HepG2 (cell line): ENCODE results near the gene TRIM69. TPM values are rescaled to one million over a fixed set of nuclear protein-coding genes. Genes with fewer than 3 reads are reported as not detected.

Experiments
- AGO2 ChIP-seq: fragments of 200-400 bp; formaldehyde crosslinking; optimal IDR thresholded peaks from 2 replicates; pipeline ENCODE3; 2017; ENCODE audit warnings: mild to moderate bottlenecking, low read depth, low read length, moderate library complexity
- HMG20A ChIP-seq: IDR thresholded peaks from 2 replicates; pipeline ENCODE4 v1.6.1; 2016; ENCODE audit warnings: borderline replicate concordance
- HNRNPH1 ChIP-seq: fragments of 200-400 bp; formaldehyde crosslinking; optimal IDR thresholded peaks from 2 replicates; pipeline ENCODE3; 2017; ENCODE audit warnings: mild to moderate bottlenecking, low read depth, low read length
- JDP2 ChIP-seq: sonication (generic); formaldehyde crosslinking; IDR thresholded peaks from 2 replicates; pipeline ENCODE4 v1.8.1; 2022; ENCODE audit warnings: missing genetic modification reagents, borderline replicate concordance
- KDM2A ChIP-seq: sonication (generic); formaldehyde crosslinking; IDR thresholded peaks from 2 replicates; pipeline ENCODE4 v1.4.0; 2020; ENCODE audit warnings: low read depth, missing genetic modification reagents, borderline replicate concordance
- KDM5A ChIP-seq: fragments of 200-600 bp; sonication (generic); IDR thresholded peaks from 2 replicates; pipeline ENCODE4 v1.7.0; 2018; ENCODE audit warnings: antibody characterized with exemption, mild to moderate bottlenecking, low read length, borderline replicate concordance
- MEF2D ChIP-seq: sonication (generic); formaldehyde crosslinking; IDR thresholded peaks from 2 replicates; pipeline ENCODE4 v1.5.1; 2020; ENCODE audit warnings: mild to moderate bottlenecking, missing genetic modification reagents
- PLRG1 ChIP-seq: fragments of 450-650 bp; conservative IDR thresholded peaks from 2 replicates; pipeline ENCODE4 v1.6.1; 2016
- RARA ChIP-seq: IDR thresholded peaks from 2 replicates; pipeline ENCODE4 v1.6.1; 2016; ENCODE audit warnings: missing genetic modification reagents, missing compliant biosample characterization
- SMYD3 ChIP-seq: sonication (generic); formaldehyde crosslinking; IDR thresholded peaks from 2 replicates; pipeline ENCODE4 v1.8.1; 2023; ENCODE audit warnings: mild to moderate bottlenecking, missing genetic modification reagents
- ZFP1 ChIP-seq: IDR thresholded peaks from 2 replicates; pipeline ENCODE4 v1.6.1; 2016
- ZNF121 ChIP-seq: sonication (generic); formaldehyde crosslinking; IDR thresholded peaks from 2 replicates; pipeline ENCODE4 v1.5.0; 2020; ENCODE audit warnings: mild to moderate bottlenecking, missing genetic modification reagents
- ZNF17 ChIP-seq: sonication (generic); formaldehyde crosslinking; IDR thresholded peaks from 2 replicates; pipeline ENCODE4 v1.5.0; 2020; ENCODE audit warnings: mild to moderate bottlenecking, missing genetic modification reagents
- ZNF333 ChIP-seq: sonication (generic); formaldehyde crosslinking; IDR thresholded peaks from 2 replicates; pipeline ENCODE4 v1.4.0; 2020; ENCODE audit warnings: mild to moderate bottlenecking, missing genetic modification reagents, borderline replicate concordance
- ZNF441 ChIP-seq: sonication (generic); formaldehyde crosslinking; IDR thresholded peaks from 2 replicates; pipeline ENCODE4 v1.7.0; 2021; ENCODE audit warnings: missing genetic modification reagents, borderline replicate concordance
- polyA plus RNA-seq, 8 experiments: library from polyadenylated mRNA; depleted of rRNA in 3 of 8; stranded (reverse) in 7 of 8; unstranded in 1 of 8; fragments of >200 nt; fragmentation: Illumina TruSeq in 4 of 8; extraction: Trizol in 4 of 8; gene quantifications; 2 replicates each; pipeline versions ENCODE4 v1.2.1 to v1.2.3, GENCODE V29; 2011 to 2016; ENCODE audit warnings: low read depth in 4 of 8, missing spikeins in 1 of 8, mixed read lengths in 1 of 8; ENCODE audit not compliant: insufficient read depth in 1 of 8
- total RNA-seq, 5 experiments: library from RNA; depleted of rRNA; stranded (reverse); fragments of >200 nt; fragmentation: Illumina TruSeq; extraction: Trizol; gene quantifications; 2 replicates each; pipeline ENCODE4 v1.2.3, GENCODE V29; 2016; ENCODE audit warnings: low read depth in 1 of 5
- TF ChIP-seq, protein P1 (sequence below): sonication (generic); formaldehyde crosslinking; IDR thresholded peaks from 2 replicates; pipeline ENCODE4 v1.5.0; 2020; ENCODE audit warnings: missing genetic modification reagents
- TF ChIP-seq, protein P2 (sequence below): sonication (generic); formaldehyde crosslinking; IDR thresholded peaks from 2 replicates; pipeline ENCODE4 v1.5.0; 2020; ENCODE audit warnings: mild to moderate bottlenecking, missing genetic modification reagents, moderate library complexity
- TF ChIP-seq, protein P3 (sequence below): sonication (generic); formaldehyde crosslinking; IDR thresholded peaks from 2 replicates; pipeline ENCODE4 v1.8.0; 2022; ENCODE audit warnings: missing genetic modification reagents, mild to moderate bottlenecking, borderline replicate concordance
- TF ChIP-seq, protein P4 (sequence below): sonication (generic); formaldehyde crosslinking; IDR thresholded peaks from 2 replicates; pipeline ENCODE4 v1.4.0; 2020; ENCODE audit warnings: missing genetic modification reagents, borderline replicate concordance
- TF ChIP-seq, protein P5 (sequence below): sonication (generic); formaldehyde crosslinking; IDR thresholded peaks from 2 replicates; pipeline ENCODE4 v1.4.0; 2020; ENCODE audit warnings: missing genetic modification reagents

TRIM69 gene
- total and polyA plus RNA-seq, 2 of the 13 experiments (the other 11 are each of a cell fraction or from before 2014, with no cell fraction given): 2.6 to 3.2 TPM

DNA sequence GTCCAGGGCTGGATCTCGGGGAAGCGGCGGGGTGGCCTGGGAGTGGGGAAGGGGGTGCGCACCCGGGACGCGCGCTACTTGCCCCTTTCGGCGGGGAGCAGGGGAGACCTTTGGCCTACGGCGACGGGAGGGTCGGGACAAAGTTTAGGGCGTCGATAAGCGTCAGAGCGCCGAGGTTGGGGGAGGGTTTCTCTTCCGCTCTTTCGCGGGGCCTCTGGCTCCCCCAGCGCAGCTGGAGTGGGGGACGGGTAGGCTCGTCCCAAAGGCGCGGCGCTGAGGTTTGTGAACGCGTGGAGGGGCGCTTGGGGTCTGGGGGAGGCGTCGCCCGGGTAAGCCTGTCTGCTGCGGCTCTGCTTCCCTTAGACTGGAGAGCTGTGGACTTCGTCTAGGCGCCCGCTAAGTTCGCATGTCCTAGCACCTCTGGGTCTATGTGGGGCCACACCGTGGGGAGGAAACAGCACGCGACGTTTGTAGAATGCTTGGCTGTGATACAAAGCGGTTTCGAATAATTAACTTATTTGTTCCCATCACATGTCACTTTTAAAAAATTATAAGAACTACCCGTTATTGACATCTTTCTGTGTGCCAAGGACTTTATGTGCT, 24.5 kb upstream of the TRIM69 start (continued):
- TF ChIP-seq, protein P1, sequence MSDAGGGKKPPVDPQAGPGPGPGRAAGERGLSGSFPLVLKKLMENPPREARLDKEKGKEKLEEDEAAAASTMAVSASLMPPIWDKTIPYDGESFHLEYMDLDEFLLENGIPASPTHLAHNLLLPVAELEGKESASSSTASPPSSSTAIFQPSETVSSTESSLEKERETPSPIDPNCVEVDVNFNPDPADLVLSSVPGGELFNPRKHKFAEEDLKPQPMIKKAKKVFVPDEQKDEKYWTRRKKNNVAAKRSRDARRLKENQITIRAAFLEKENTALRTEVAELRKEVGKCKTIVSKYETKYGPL (CRISPR knock-in tag): no peak
- TF ChIP-seq ZNF333 (CRISPR knock-in tag) (0 out of 2 replicates have a peak, but pooled peaks have one; percentile 5), ZFP1 (CRISPR knock-in tag) (no peak), RARA (CRISPR knock-in tag) (0 out of 2 replicates have a peak, but pooled peaks have one; percentile 2), PLRG1 (no peak), JDP2 (CRISPR knock-in tag) (no peak), KDM5A (peak; percentile 42; the same call in 1 of the 2 replicates), ZNF17 (CRISPR knock-in tag) (no peak), ZNF121 (0 out of 2 replicates have a peak, but pooled peaks have one; percentile 49), AGO2 (peak; percentile 90), HNRNPH1 (no peak), ZNF441 (CRISPR knock-in tag) (no peak), HMG20A (CRISPR knock-in tag) (no peak), SMYD3 (CRISPR knock-in tag) (peak; percentile 81), MEF2D (no peak; the same call in 1 of the 2 replicates), KDM2A (CRISPR knock-in tag) (no peak)
- TF ChIP-seq, protein P2, sequence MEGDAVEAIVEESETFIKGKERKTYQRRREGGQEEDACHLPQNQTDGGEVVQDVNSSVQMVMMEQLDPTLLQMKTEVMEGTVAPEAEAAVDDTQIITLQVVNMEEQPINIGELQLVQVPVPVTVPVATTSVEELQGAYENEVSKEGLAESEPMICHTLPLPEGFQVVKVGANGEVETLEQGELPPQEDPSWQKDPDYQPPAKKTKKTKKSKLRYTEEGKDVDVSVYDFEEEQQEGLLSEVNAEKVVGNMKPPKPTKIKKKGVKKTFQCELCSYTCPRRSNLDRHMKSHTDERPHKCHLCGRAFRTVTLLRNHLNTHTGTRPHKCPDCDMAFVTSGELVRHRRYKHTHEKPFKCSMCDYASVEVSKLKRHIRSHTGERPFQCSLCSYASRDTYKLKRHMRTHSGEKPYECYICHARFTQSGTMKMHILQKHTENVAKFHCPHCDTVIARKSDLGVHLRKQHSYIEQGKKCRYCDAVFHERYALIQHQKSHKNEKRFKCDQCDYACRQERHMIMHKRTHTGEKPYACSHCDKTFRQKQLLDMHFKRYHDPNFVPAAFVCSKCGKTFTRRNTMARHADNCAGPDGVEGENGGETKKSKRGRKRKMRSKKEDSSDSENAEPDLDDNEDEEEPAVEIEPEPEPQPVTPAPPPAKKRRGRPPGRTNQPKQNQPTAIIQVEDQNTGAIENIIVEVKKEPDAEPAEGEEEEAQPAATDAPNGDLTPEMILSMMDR: no peak
- TF ChIP-seq, protein P3, sequence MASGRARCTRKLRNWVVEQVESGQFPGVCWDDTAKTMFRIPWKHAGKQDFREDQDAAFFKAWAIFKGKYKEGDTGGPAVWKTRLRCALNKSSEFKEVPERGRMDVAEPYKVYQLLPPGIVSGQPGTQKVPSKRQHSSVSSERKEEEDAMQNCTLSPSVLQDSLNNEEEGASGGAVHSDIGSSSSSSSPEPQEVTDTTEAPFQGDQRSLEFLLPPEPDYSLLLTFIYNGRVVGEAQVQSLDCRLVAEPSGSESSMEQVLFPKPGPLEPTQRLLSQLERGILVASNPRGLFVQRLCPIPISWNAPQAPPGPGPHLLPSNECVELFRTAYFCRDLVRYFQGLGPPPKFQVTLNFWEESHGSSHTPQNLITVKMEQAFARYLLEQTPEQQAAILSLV (CRISPR knock-in tag): no peak
- TF ChIP-seq, protein P4, sequence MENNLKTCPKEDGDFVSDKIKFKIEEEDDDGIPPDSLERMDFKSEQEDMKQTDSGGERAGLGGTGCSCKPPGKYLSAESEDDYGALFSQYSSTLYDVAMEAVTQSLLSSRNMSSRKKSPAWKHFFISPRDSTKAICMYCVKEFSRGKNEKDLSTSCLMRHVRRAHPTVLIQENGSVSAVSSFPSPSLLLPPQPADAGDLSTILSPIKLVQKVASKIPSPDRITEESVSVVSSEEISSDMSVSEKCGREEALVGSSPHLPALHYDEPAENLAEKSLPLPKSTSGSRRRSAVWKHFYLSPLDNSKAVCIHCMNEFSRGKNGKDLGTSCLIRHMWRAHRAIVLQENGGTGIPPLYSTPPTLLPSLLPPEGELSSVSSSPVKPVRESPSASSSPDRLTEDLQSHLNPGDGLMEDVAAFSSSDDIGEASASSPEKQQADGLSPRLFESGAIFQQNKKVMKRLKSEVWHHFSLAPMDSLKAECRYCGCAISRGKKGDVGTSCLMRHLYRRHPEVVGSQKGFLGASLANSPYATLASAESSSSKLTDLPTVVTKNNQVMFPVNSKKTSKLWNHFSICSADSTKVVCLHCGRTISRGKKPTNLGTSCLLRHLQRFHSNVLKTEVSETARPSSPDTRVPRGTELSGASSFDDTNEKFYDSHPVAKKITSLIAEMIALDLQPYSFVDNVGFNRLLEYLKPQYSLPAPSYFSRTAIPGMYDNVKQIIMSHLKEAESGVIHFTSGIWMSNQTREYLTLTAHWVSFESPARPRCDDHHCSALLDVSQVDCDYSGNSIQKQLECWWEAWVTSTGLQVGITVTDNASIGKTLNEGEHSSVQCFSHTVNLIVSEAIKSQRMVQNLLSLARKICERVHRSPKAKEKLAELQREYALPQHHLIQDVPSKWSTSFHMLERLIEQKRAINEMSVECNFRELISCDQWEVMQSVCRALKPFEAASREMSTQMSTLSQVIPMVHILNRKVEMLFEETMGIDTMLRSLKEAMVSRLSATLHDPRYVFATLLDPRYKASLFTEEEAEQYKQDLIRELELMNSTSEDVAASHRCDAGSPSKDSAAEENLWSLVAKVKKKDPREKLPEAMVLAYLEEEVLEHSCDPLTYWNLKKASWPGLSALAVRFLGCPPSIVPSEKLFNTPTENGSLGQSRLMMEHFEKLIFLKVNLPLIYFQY: no peak
- TF ChIP-seq, protein P5, sequence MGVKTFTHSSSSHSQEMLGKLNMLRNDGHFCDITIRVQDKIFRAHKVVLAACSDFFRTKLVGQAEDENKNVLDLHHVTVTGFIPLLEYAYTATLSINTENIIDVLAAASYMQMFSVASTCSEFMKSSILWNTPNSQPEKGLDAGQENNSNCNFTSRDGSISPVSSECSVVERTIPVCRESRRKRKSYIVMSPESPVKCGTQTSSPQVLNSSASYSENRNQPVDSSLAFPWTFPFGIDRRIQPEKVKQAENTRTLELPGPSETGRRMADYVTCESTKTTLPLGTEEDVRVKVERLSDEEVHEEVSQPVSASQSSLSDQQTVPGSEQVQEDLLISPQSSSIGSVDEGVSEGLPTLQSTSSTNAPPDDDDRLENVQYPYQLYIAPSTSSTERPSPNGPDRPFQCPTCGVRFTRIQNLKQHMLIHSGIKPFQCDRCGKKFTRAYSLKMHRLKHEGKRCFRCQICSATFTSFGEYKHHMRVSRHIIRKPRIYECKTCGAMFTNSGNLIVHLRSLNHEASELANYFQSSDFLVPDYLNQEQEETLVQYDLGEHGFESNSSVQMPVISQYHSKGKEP (CRISPR knock-in tag): no peak
